Measurements from ENCODE around the gene FAM228A.

Gene FAM228A

DNA sequence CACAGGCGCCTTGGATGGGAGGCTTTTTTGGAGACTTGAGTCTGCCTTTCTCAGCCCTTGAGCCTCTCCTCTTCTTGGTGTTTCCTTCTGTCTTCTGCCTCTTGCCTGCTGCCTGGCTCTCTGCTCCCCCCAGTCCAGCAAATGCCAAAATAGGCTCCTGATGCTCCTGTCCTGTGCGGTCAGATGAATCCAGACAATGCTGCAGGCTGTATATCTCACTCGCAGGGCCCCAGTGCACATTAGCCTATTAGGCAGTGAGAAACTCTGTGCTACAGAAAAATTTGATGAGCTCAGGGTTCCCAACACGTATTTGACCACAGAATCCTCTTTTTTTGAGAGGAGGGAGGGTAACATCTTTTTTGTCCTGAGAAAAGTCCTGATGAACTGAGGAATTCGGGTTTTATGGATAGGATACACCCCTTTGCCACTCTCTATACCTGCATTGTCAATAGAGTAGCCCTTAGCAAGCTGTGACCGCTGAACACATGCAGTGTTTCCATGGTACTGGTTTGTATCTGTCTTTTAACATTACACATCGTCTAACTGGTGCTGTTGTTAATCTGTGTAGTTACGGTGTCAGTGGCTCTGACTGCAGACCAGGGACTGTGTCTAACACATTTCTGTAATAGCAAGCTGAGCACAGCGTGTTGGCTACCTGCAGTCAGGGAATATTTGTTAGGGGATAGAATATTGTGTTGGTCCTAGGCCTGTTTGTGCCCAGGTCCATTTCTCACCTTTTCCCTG, 50.8 kb downstream of the FAM228A start:
- DNase-seq (ENCODE audit: low read depth in 2 of 2) = no peak

DNA sequence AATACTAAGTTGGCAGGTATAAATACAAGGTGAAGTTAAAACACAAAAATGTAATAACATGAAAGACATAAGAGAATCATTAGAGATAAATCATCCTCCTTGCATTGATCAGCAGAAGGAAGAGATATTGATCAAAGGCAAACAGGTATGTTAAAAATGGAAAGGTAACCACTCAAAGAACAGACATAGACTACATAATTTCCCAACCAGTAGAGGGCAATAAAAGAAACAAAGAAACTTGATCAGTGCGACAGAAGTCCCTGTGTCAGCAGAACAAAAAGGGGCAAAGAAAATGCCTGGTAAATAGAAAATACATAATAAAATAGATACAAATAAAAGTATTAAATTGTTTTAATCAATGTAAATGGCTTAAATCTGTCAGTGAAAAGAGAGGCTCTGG, 53.6 kb downstream of the FAM228A start:
- no peak for DNase-seq (ENCODE audit: low read depth in 2 of 2)

DNA sequence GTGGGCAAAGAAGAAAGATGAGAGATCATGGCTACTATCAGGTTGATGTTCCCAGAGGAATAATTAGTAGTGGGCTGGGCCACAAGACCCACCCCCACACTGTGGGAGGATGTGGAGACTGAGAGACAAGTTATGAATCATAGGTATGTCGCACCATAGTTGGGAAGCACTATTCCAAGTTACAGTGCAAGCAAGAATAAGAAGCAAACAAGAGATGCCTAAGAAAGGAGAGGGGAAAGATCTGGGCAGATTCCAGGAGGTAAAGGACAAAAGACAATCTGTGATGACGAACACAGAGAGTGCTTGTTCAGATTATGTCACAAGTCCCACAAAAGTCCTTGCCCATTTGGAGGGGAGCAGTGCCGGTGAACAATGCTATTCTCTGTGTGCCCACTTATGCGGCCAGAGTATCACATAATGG, 56.6 kb downstream of the FAM228A start:
- no peak for DNase-seq (ENCODE audit: low read depth in 2 of 2)

DNA sequence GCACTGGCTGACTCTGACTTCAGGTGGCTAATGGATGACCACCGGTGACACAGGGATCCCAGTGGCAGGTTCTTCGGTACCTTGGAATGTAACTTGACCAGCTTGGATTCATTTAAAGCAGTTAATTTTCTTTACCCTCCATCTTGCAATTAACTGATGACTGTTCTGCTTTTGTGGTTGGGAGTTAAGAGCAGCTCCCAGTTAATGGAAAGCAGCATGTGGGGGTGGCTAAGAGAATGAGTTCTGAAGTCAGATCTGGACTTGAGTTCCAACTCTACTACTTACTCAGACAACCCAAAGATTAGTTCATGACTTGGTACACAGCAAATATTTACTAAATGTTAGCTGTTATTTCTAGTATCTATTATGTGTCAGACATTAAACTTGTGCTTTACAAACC, 58.5 kb downstream of the FAM228A start:
- DNase-seq (ENCODE audit: low read depth in 2 of 2) = no peak

DNA sequence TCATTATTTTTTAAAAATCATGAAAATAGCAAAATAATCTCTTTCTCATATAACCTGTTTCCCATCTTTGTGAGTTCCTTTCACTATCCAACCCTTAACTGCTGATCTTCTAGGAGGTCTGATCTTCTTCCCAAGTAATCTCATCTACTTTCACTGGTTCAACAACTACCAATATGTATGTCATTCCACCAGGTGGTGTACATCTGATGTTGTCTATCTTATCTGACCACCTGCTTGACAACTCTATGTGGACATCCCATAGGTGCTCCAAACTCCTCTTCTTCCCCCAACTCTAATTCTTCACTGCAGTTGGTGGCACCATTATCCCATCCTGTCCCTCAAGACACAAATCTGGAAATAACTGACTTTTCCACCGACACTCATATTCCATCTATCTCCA, 62.5 kb downstream of the FAM228A start:
- no peak for DNase-seq (ENCODE audit: low read depth in 2 of 2)

DNA sequence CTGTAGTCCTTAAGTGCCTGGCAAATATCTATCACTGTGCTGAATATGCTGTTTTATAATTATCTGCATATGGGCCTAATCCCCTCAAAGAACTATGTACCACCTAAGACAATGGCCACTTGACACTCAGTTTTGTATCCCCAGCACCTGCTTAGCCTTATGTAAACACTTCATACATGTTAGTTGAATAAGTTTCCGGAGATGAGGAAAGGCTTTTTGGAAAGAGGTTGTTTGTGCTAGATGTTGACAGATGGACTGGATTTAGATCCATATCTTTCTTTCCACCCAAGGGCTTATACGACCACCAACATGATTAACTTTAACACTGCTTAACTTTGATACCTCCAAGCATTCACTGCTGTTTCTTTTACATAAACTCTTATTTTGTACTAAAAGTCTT, 63.3 kb downstream of the FAM228A start:
- no peak for DNase-seq (ENCODE audit: low read depth in 2 of 2)

DNA sequence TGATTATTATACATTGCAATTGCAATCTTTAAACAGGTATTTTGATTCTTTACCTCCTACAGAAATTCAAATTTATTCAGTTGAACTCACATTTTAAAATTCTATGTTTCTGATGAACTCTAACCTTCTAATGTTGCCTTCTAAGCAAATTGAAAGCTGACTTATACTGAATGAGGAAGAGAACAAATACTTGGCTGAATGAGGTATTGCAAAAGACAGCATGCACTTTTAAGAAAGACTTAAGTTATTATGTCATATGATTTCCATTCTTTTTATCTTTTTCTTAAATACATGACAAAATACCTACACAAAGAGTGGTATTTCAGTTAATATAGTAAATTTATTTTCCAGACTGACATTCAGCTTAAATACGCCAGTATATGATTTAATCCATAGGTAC, 64.7 kb downstream of the FAM228A start:
- DNase-seq (ENCODE audit: low read depth in 2 of 2) = no peak

All from stimulated activated CD4-positive, alpha-beta T cell treated with anti-CD3 and anti-CD28 coated beads, Interleukin-15, amount 100 ng/mL, for 48 hours (primary cell).